Adrenal gland (tissue), 12 donors: Measurements from ENCODE around the gene PTPRD. TPM values are rescaled to one million over a fixed set of nuclear protein-coding genes. Genes with fewer than 3 reads are reported as not detected.

Experiments used
- DNase-seq, 7 donors: peaks; one replicate each; pipeline ENCODE4 v3.0.0-alpha.2; 2019 to 2020
- H3K27ac ChIP-seq, 5 donors: fragments of 200-600 bp; sonication (generic) in 4 of 5; 1 replicate in 3 of 5; 2 replicates in 2 of 5; pipeline versions ENCODE4 v1.5.1 to v1.8.0; 2016 to 2020; ENCODE audit warnings: mild to moderate bottlenecking in 1 of 5
- H3K27me3 ChIP-seq: fragments of 200-600 bp; 2 replicates; pipeline ENCODE4 v1.8.0; 2021
- H3K36me3 ChIP-seq, 2 donors: fragments of 200-600 bp; replicated peaks in 1 of 2; 1 replicate in 1 of 2; 2 replicates in 1 of 2; pipeline versions ENCODE4 v1.5.1 to v1.8.0; 2018 to 2022
- H3K4me1 ChIP-seq, 2 donors: fragments of 200-600 bp; replicated peaks in 1 of 2; 1 replicate in 1 of 2; 2 replicates in 1 of 2; pipeline versions ENCODE4 v1.5.1 to v1.8.0; 2018 to 2021
- H3K4me3 ChIP-seq, 4 donors: fragments of 200-600 bp; sonication (generic) in 3 of 4; one replicate each; pipeline ENCODE4 v1.5.1; 2016 to 2018
- H3K9me3 ChIP-seq, 3 donors: fragments of 200-600 bp; sonication (generic) in 1 of 3; replicated peaks in 1 of 3; 1 replicate in 2 of 3; 2 replicates in 1 of 3; pipeline versions ENCODE4 v1.5.1 to v1.8.0; 2016 to 2021
- CTCF ChIP-seq, 6 experiments: fragments of 450-650 bp in 4 of 6; fragments of 200-600 bp in 2 of 6; sonication (generic) in 1 of 6; IDR thresholded peaks; 1 replicate in 5 of 6; 2 replicates in 1 of 6; pipeline versions ENCODE4 v1.5.1 to v1.8.0; 2016 to 2021; ENCODE audit warnings: antibody characterized with exemption in 6 of 6, mild to moderate bottlenecking in 2 of 6, moderate library complexity in 1 of 6
- POLR2A ChIP-seq, 2 donors: fragments of 450-650 bp; IDR thresholded peaks; one replicate each; pipeline ENCODE4 v1.6.1; 2017; ENCODE audit warnings: antibody characterized with exemption in 2 of 2, mild to moderate bottlenecking in 2 of 2, moderate library complexity in 1 of 2
- WGBS, 4 donors: extraction: QIAGEN DNeasy Blood & Tissue Kit in 2 of 4; methylation state at CpG; one replicate each; pipeline versions ENCODE4 v1.1.5 to v1.1.7; 2013 to 2017; 5-methylcytosine and 5-hydroxymethylcytosine counted together
- intact Hi-C, 2 donors: fragments of 100-400 bp; cut with DNase I; formaldehyde crosslinking; loops; one replicate each; pipeline versions ENCODE4 v1.14.1 to v1.15.0; 2022 to 2023
- polyA plus RNA-seq, 3 donors: library from polyadenylated mRNA; stranded (reverse); fragments of 200-250 nt in 2 of 3; fragments of 350-450 nt in 1 of 3; fragmentation: Illumina TruSeq in 1 of 3; extraction: RNeasy Lipid Tissue Mini Kit (QIAGEN cat#74804) in 1 of 3; gene quantifications; one replicate each; pipeline ENCODE4 v1.2.3, GENCODE V29; 2013 to 2014
- total RNA-seq, 9 donors: library from RNA; depleted of rRNA in 4 of 9; stranded (reverse); fragments of >200 nt in 4 of 9; fragments of 120-200 nt in 1 of 9; fragmentation: NEBNext Ultra II Directional in 1 of 9; extraction: Animal tissue kit (Norgen Biotek cat#: 25700) in 1 of 9; gene quantifications; one replicate each; pipeline versions ENCODE4 v1.1.0 to v1.2.4, GENCODE V29; 2013 to 2023
- donor health status: healthy with polysubstance abuse.
- donor health status: Bipolar disorder and iron deficiency.
- donor health status: DM: yes; HTN: yes; CAD: no.
- donor health status: DM: no; HTN: no; CAD: no.
- donor health status: DM: no; HTN: no; CAD: no.
- donor health status: DM: yes; HTN: yes; CAD: no.

Gene PTPRD
- total and polyA plus RNA-seq, 12 donors: 0.61 to 71.2 (median 4.5) TPM

GRCh38 chr9:10168241-10168640 lies 444.6 kb downstream of the PTPRD start:
- Histone ChIP-seq H3K27me3 (no peaks in the 10 kb centered on the region), H3K36me3 (no peaks in the 10 kb centered on the region), H3K9me3 (peaks cover 0 to 10% (median 0%) of the 10 kb centered on the region in 3 donors), H3K27ac (no peak overlapping the region), H3K4me1 (peaks cover 0 to 7% of the 10 kb centered on the region in 2 donors), H3K4me3 (no peak overlapping the region)
- no peak for DNase-seq
- intact Hi-C loops: no loop called here
- TF ChIP-seq CTCF (IDR thresholded peaks at IDR 0.05) (no peak), POLR2A (IDR thresholded peaks at IDR 0.05) (no peak)
- WGBS, 4 donors: 25 to 46% (median 36%) methylated on average over 1 of the region's 1 CpG

GRCh38 chr9:10148796-10149195 lies 464.0 kb downstream of the PTPRD start:
- intact Hi-C loops: no loop called here
- H3K4me3 ChIP-seq: no peak overlapping the region
- H3K36me3 ChIP-seq: no peaks in the 10 kb centered on the region
- H3K9me3 ChIP-seq: no peaks in the 10 kb centered on the region
- no peak overlapping the region for H3K27ac ChIP-seq
- TF ChIP-seq POLR2A (IDR thresholded peaks at IDR 0.05) (no peak), CTCF (IDR thresholded peaks at IDR 0.05) (no peak)
- H3K27me3 ChIP-seq: no peaks in the 10 kb centered on the region
- no peaks in the 10 kb centered on the region for H3K4me1 ChIP-seq
- no peak for DNase-seq

GRCh38 chr9:10146517-10147331 lies 466.1 kb downstream of the PTPRD start:
- TF ChIP-seq POLR2A (IDR thresholded peaks at IDR 0.05): no peak
- TF ChIP-seq CTCF (IDR thresholded peaks at IDR 0.05): no peak
- 65 to 75% (median 72%) methylated on average over 8 of the region's 8 CpGs for WGBS, 4 donors
- H3K4me1 ChIP-seq: no peaks in the 10 kb centered on the region
- no peaks in the 10 kb centered on the region for H3K36me3 ChIP-seq
- H3K4me3 ChIP-seq: no peak overlapping the region
- no peaks in the 10 kb centered on the region for H3K27me3 ChIP-seq
- H3K9me3 ChIP-seq: no peaks in the 10 kb centered on the region
- H3K27ac ChIP-seq: no peak overlapping the region
- intact Hi-C loops: no loop called here
- DNase-seq: no peak

DNA sequence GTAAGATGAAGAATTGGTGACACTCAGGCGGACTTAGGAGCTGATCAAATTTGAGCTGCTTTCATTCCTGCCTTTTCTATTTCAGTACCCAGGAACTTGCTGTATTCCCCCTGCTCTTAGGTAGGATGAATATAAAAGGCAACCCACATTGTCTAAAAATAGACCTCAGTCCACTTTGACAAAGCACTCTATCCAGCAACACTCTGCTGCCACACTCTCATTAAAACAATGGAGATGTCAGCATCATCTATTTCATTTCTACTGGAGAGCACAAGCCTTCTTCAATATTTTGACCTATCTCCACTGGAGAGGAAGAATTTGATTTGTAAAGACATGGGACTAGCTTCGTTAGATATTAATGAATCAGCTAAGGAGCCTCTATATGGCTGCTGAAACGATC lies 468.4 kb downstream of the PTPRD start:
- intact Hi-C loops: no loop called here
- Histone ChIP-seq H3K9me3 (no peaks in the 10 kb centered on the region), H3K27me3 (no peaks in the 10 kb centered on the region), H3K36me3 (no peaks in the 10 kb centered on the region), H3K4me1 (no peaks in the 10 kb centered on the region), H3K4me3 (no peak overlapping the region), H3K27ac (no peak overlapping the region)
- no peak for DNase-seq
- 68 to 78% (median 73%) methylated on average over 3 of the region's 3 CpGs for WGBS, 4 donors
- no peak for TF ChIP-seq POLR2A (IDR thresholded peaks at IDR 0.05)
- no peak for TF ChIP-seq CTCF (IDR thresholded peaks at IDR 0.05)
